ENCODE data around the gene WASF2. TPM values are rescaled to one million over a fixed set of nuclear protein-coding genes. Genes with fewer than 3 reads are reported as not detected.
A peak's percentile ranks its signal among the peaks of the same experiment; 100 is the strongest.

Gene WASF2
- total and polyA plus RNA-seq, 2 of the 13 experiments (the other 11 are each of a cell fraction or from before 2014, with no cell fraction given), result 10.4 to 27.7 TPM

DNA sequence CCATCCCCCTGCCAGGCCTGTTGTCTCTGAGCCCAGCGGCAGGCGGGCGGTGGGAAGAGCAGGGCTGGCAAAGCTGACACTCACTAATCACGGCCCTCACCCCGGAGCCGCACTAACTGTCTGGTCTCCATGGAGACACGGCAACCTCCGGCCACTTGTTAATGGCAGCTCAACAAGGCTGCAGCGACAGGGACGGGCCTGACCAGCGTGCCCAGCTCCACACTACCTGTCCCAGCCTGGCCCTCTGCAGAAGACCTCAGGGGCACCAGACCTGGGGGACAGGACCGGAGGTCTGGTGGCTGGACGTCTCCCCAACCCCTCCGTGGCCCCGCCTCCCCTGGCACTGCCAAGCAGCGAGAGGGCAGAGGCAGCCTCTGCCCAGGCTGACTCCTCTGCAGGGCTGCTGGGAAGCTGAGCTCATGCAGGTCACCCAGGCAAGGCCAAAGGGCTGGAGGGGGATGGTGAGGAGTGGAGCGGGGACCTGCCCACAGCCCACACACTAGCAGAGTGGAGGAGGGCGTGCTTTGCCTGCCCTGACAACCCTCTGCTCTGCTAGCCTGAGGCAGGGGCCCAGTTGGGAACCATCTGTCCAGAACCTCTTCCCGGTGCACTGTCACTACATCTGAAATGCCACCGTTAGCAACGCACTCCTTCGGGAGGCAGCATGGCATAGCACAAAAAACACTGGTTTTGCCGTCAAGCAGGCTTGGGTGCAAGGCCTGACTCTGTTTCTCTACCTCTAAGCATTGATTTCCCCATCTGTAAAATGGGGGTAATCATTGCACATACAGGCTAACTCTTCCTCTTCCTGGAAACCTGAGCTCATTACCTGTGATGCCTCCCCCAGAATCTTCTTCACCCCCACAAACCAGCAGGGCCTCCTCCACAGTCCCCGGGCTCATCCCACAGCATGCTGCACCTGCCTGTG lies 29.6 kb upstream of the WASF2 start (continued):
- peak; percentile 57 for TF ChIP-seq UBTF (CRISPR knock-in tag; IDR thresholded peaks at IDR 0.05)
- no peak for TF ChIP-seq NFKBIZ (CRISPR knock-in tag; IDR thresholded peaks at IDR 0.05)
- 0 out of 2 replicates have a peak, but pooled peaks have one; percentile 36 for TF ChIP-seq ZBTB4 (CRISPR knock-in tag; IDR thresholded peaks at IDR 0.05; ENCODE audit: borderline replicate concordance)
- no peak for TF ChIP-seq RBM22 (optimal IDR thresholded peaks at IDR 0.05; ENCODE audit: low read length)
- no peak for TF ChIP-seq ZBTB43 (CRISPR knock-in tag; conservative IDR thresholded peaks at IDR 0.05)
- no peak for TF ChIP-seq ZNF367 (CRISPR knock-in tag; IDR thresholded peaks at IDR 0.05; ENCODE audit: borderline replicate concordance)
- TF ChIP-seq HMG20A (CRISPR knock-in tag; IDR thresholded peaks at IDR 0.05; ENCODE audit: borderline replicate concordance), result no peak
- TF ChIP-seq NR2F6 (IDR thresholded peaks at IDR 0.05), result no peak
- peak; percentile 66 for TF ChIP-seq NR2F6 (CRISPR knock-in tag; IDR thresholded peaks at IDR 0.05)
- peak; percentile 73; the same call in 1 of the 2 replicates for TF ChIP-seq MTA1 (CRISPR knock-in tag; IDR thresholded peaks at IDR 0.05; ENCODE audit: borderline replicate concordance)
- TF ChIP-seq SNRNP70 (IDR thresholded peaks at IDR 0.05; ENCODE audit: low read depth, low read length), result no peak
- peak; percentile 29; the same call in 1 of the 2 replicates for TF ChIP-seq GATAD2A (CRISPR knock-in tag; IDR thresholded peaks at IDR 0.05)
- TF ChIP-seq, protein P1, sequence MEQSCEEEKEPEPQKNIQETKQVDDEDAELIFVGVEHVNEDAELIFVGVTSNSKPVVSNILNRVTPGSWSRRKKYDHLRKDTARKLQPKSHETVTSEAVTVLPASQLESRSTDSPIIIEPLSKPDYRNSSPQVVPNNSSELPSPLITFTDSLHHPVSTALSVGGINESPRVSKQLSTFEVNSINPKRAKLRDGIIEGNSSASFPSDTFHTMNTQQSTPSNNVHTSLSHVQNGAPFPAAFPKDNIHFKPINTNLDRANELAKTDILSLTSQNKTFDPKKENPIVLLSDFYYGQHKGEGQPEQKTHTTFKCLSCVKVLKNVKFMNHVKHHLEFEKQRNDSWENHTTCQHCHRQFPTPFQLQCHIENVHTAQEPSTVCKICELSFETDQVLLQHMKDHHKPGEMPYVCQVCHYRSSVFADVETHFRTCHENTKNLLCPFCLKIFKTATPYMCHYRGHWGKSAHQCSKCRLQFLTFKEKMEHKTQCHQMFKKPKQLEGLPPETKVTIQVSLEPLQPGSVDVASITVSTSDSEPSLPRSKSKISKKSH (CRISPR knock-in tag; IDR thresholded peaks at IDR 0.05; ENCODE audit: borderline replicate concordance), result 0 out of 2 replicates have a peak, but pooled peaks have one; percentile 20
- TF ChIP-seq, protein P2, sequence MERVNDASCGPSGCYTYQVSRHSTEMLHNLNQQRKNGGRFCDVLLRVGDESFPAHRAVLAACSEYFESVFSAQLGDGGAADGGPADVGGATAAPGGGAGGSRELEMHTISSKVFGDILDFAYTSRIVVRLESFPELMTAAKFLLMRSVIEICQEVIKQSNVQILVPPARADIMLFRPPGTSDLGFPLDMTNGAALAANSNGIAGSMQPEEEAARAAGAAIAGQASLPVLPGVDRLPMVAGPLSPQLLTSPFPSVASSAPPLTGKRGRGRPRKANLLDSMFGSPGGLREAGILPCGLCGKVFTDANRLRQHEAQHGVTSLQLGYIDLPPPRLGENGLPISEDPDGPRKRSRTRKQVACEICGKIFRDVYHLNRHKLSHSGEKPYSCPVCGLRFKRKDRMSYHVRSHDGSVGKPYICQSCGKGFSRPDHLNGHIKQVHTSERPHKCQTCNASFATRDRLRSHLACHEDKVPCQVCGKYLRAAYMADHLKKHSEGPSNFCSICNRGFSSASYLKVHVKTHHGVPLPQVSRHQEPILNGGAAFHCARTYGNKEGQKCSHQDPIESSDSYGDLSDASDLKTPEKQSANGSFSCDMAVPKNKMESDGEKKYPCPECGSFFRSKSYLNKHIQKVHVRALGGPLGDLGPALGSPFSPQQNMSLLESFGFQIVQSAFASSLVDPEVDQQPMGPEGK (CRISPR knock-in tag; IDR thresholded peaks at IDR 0.05), result 0 out of 2 replicates have a peak, but pooled peaks have one; percentile 38
- peak; percentile 27 for TF ChIP-seq TAF15 (IDR thresholded peaks at IDR 0.05; ENCODE audit: low read depth, low read length, poor library complexity, severe bottlenecking)
- no peak for TF ChIP-seq ESRRA (CRISPR knock-in tag; IDR thresholded peaks at IDR 0.05; ENCODE audit: low read depth)
- TF ChIP-seq NFE2 (CRISPR knock-in tag; IDR thresholded peaks at IDR 0.05), result no peak
- TF ChIP-seq RFX3 (CRISPR knock-in tag; IDR thresholded peaks at IDR 0.05), result peak; percentile 60; the same call in 1 of the 2 replicates
